Stomach (tissue), 9 donors: ENCODE measurements around the gene GPR158. TPM values are rescaled to one million over a fixed set of nuclear protein-coding genes. Genes with fewer than 3 reads are reported as not detected.

Source experiments
- DNase-seq, 2 donors: peaks; one replicate each; pipeline versions ENCODE4 v3.0.0 to v3.0.0-alpha.2; 2013 to 2019
- H3K27ac ChIP-seq, 5 donors: fragments of 200-600 bp in 4 of 5; sonication (generic) in 4 of 5; one replicate each; pipeline ENCODE4 v1.5.1; 2013 to 2019; ENCODE audit warnings: mild to moderate bottlenecking in 1 of 5, moderate library complexity in 1 of 5
- H3K27me3 ChIP-seq, 3 donors: fragments of 200-600 bp; sonication (generic); one replicate each; pipeline ENCODE4 v1.5.1; 2017 to 2019; ENCODE audit warnings: mixed run types in 1 of 3
- H3K36me3 ChIP-seq, 4 donors: fragments of 200-600 bp; sonication (generic); 1 replicate in 3 of 4; 2 replicates in 1 of 4; pipeline ENCODE4 v1.5.1; 2016 to 2019
- H3K4me1 ChIP-seq, 4 donors: fragments of 200-600 bp; sonication (generic); one replicate each; pipeline ENCODE4 v1.5.1; 2016 to 2019
- H3K4me3 ChIP-seq, 4 donors: fragments of 200-600 bp; sonication (generic) in 3 of 4; one replicate each; pipeline ENCODE4 v1.5.1; 2016 to 2019; ENCODE audit warnings: mild to moderate bottlenecking in 1 of 4
- H3K9me3 ChIP-seq, 4 donors: fragments of 200-600 bp; sonication (generic); one replicate each; pipeline ENCODE4 v1.5.1; 2016 to 2019
- CTCF ChIP-seq, 7 experiments: fragments of 450-650 bp in 4 of 7; fragments of 200-600 bp in 3 of 7; sonication (generic) in 3 of 7; IDR thresholded peaks; one replicate each; pipeline ENCODE4 v1.5.1; 2016 to 2019; ENCODE audit warnings: antibody characterized with exemption in 7 of 7, control low read depth in 2 of 7, mild to moderate bottlenecking in 1 of 7
- EP300 ChIP-seq: sonication (generic); formaldehyde crosslinking; IDR thresholded peaks from one replicate; pipeline ENCODE4 v1.6.1; 2017; ENCODE audit warnings: antibody characterized with exemption
- POLR2A ChIP-seq, 4 donors: fragments of 450-650 bp; IDR thresholded peaks; one replicate each; pipeline ENCODE4 v1.6.1; 2016; ENCODE audit warnings: antibody characterized with exemption in 4 of 4, control low read depth in 2 of 4, mild to moderate bottlenecking in 1 of 4, moderate library complexity in 1 of 4
- POLR2AphosphoS5 ChIP-seq, 3 donors: sonication (generic); formaldehyde crosslinking; IDR thresholded peaks; one replicate each; pipeline ENCODE4 v1.6.1; 2016; ENCODE audit warnings: antibody characterized with exemption in 3 of 3
- WGBS, 5 donors: extraction: QIAGEN DNeasy Blood & Tissue Kit in 3 of 5; methylation state at CpG; one replicate each; pipeline versions ENCODE4 v1.1.5 to v1.1.7; 2013 to 2018; 5-methylcytosine and 5-hydroxymethylcytosine counted together
- intact Hi-C: fragments of 100-400 bp; cut with DNase I; formaldehyde crosslinking; loops from one replicate; pipeline ENCODE4 v1.15.1; 2023; ENCODE audit warnings: low total_unique reads
- polyA plus RNA-seq, 3 donors: library from polyadenylated mRNA; stranded (reverse); fragments of 200-250 nt; gene quantifications; one replicate each; pipeline ENCODE4 v1.2.3, GENCODE V29; 2013
- total RNA-seq, 5 donors: library from RNA; depleted of rRNA; stranded (reverse); fragments of >200 nt; gene quantifications; one replicate each; pipeline versions ENCODE4 v1.1.0 to v1.2.3, GENCODE V29; 2014 to 2016
- donor health status: healthy with polysubstance abuse.
- donor health status: Bipolar disorder and iron deficiency.
- donor health status: healthy.

GPR158 gene
- total and polyA plus RNA-seq, 8 donors: 0.05 to 1.1 (median 0.20) TPM; not detected in 4

GRCh38 chr10:25441270-25441669 is 266.5 kb downstream of the GPR158 start:
- 32 to 44% (median 37%) methylated on average over 1 of the region's 1 CpG for WGBS, 5 donors
- TF ChIP-seq EP300 (no peak), CTCF (IDR thresholded peaks at IDR 0.05) (no peak), POLR2A (IDR thresholded peaks at IDR 0.05) (no peak), POLR2AphosphoS5 (IDR thresholded peaks at IDR 0.05) (no peak)
- Histone ChIP-seq H3K9me3 (no peaks in the 10 kb centered on the region), H3K4me3 (no peak overlapping the region), H3K27ac (no peak overlapping the region), H3K27me3 (no peaks in the 10 kb centered on the region), H3K4me1 (no peaks in the 10 kb centered on the region), H3K36me3 (no peaks in the 10 kb centered on the region)
- no peak for DNase-seq
- intact Hi-C loops: no loop called here

DNA sequence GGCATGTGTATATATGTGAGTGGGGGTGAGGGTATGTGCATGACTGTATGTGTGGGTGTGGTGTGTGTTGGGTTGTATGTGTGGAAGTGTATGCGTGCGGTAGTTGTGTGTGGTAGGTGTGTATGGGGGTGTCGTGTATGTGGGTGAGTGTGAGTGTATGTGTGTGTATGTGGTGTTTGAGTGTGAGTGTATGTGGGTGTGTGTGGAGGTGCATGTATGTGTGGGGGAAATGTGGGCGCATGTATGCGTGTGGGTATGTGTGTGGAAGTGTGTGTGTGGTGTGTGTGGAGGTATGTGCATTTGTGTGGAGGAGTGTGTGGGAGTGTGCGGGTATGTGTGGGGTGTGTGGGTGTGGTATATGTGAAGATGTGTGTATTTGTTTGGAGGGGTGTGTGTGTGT is 269.5 kb downstream of the GPR158 start:
- intact Hi-C loops: no loop called here
- Histone ChIP-seq H3K4me3 (no peak overlapping the region), H3K36me3 (no peaks in the 10 kb centered on the region), H3K27ac (no peak overlapping the region), H3K4me1 (no peaks in the 10 kb centered on the region), H3K9me3 (no peaks in the 10 kb centered on the region), H3K27me3 (no peaks in the 10 kb centered on the region)
- DNase-seq: no peak
- TF ChIP-seq CTCF (IDR thresholded peaks at IDR 0.05): no peak
- no peak for TF ChIP-seq POLR2A (IDR thresholded peaks at IDR 0.05)
- no peak for TF ChIP-seq EP300
- TF ChIP-seq POLR2AphosphoS5 (IDR thresholded peaks at IDR 0.05): no peak
- WGBS, 5 donors: 79 to 94% (median 89%) methylated on average over 6 of the region's 6 CpGs

- Histone ChIP-seq H3K27ac (no peak overlapping the region), H3K27me3 (no peaks in the 10 kb centered on the region), H3K36me3 (no peaks in the 10 kb centered on the region), H3K9me3 (peaks cover 0 to 22% (median 7%) of the 10 kb centered on the region in 4 donors), H3K4me1 (no peaks in the 10 kb centered on the region), H3K4me3 (no peak overlapping the region)
- intact Hi-C loops: no loop called here
- 68 to 81% (median 77%) methylated on average over 4 of the region's 4 CpGs for WGBS, 5 donors
- DNase-seq: no peak
- TF ChIP-seq EP300: no peak
- TF ChIP-seq CTCF (IDR thresholded peaks at IDR 0.05): no peak
- TF ChIP-seq POLR2A (IDR thresholded peaks at IDR 0.05): no peak
- TF ChIP-seq POLR2AphosphoS5 (IDR thresholded peaks at IDR 0.05): no peak
Measured at GRCh38 chr10:25451401-25451800, 276.6 kb downstream of the GPR158 start.

- Histone ChIP-seq H3K27me3 (no peaks in the 10 kb centered on the region), H3K4me1 (no peaks in the 10 kb centered on the region), H3K4me3 (no peak overlapping the region), H3K36me3 (no peaks in the 10 kb centered on the region), H3K9me3 (peaks cover 0 to 22% (median 7%) of the 10 kb centered on the region in 4 donors), H3K27ac (no peak overlapping the region)
- TF ChIP-seq CTCF (IDR thresholded peaks at IDR 0.05) (no peak), POLR2AphosphoS5 (IDR thresholded peaks at IDR 0.05) (no peak), EP300 (no peak), POLR2A (IDR thresholded peaks at IDR 0.05) (no peak)
- WGBS, 5 donors: 49 to 98% (median 88%) methylated on average over 1 of the region's 1 CpG
- intact Hi-C loops: no loop called here
- no peak for DNase-seq
Measured at GRCh38 chr10:25453619-25454018, 278.8 kb downstream of the GPR158 start.
